IPS DF 6.9 (cell line): ENCODE results near the gene DOLPP1.
A peak's percentile ranks its signal among the peaks of the same experiment; 100 is the strongest.

ENCODE experiments used
- DNase-seq: peaks from one replicate; pipeline ENCODE4 v3.0.0-alpha.2; 2013; ENCODE audit warnings: low read depth, low spot score
- H3K27ac ChIP-seq: one replicate; pipeline ENCODE4 v1.5.1; 2013; ENCODE audit warnings: low read length, control low read depth
- H3K27me3 ChIP-seq: 2 replicates; pipeline ENCODE4 v1.6.1; 2013; ENCODE audit warnings: mild to moderate bottlenecking, low read length; ENCODE audit not compliant: control insufficient read depth, insufficient read depth
- H3K36me3 ChIP-seq: 2 replicates; pipeline ENCODE4 v1.6.1; 2013; ENCODE audit warnings: low read length; ENCODE audit not compliant: control insufficient read depth, insufficient read depth
- H3K4me1 ChIP-seq: 2 replicates; pipeline ENCODE4 v1.6.1; 2013; ENCODE audit warnings: low read length; ENCODE audit not compliant: control insufficient read depth, insufficient read depth
- H3K4me3 ChIP-seq: 2 replicates; pipeline ENCODE4 v1.5.1; 2013; ENCODE audit warnings: mild to moderate bottlenecking, low read length
- H3K9me3 ChIP-seq: 2 replicates; pipeline ENCODE4 v1.6.1; 2013; ENCODE audit warnings: low read length, inconsistent platforms; ENCODE audit not compliant: control insufficient read depth, insufficient read depth
- WGBS: extraction: QIAGEN DNeasy Blood & Tissue Kit; methylation state at CpG from one replicate; pipeline ENCODE4 v1.1.7; 2013; ENCODE audit warnings: mixed read lengths, missing lambda C conversion rate; ENCODE audit not compliant: insufficient read length, insufficient coverage; 5-methylcytosine and 5-hydroxymethylcytosine counted together

The DOLPP1 gene

DNA sequence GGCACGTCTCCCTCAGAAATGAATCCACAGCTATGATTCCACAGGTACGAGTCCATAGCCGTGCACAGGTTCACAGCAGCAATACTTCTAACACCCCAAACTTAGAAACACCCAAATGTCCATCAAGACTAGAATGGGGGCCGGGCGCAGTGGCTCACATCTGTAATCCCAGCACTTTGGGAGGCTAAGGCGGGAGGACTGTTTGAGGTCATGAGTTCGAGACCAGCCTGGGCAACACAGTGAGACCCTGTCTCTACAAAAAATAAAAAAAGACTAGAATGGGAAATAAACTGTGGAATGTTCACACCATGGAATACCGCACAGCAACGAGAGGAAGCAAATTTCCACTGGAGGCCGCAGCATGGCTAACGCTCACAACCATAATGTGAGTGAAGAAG lies 4.3 kb upstream of the DOLPP1 start:
- WGBS, result no CpG with 5 or more reads among the region's 11 CpGs
- Histone ChIP-seq H3K9me3 (no peaks in the 10 kb centered on the region), H3K4me3 (no peak overlapping the region), H3K4me1 (peaks cover 6% of the 10 kb centered on the region), H3K27me3 (no peaks in the 10 kb centered on the region), H3K27ac (no peak overlapping the region), H3K36me3 (no peaks in the 10 kb centered on the region)
- no peak for DNase-seq

GRCh38 chr9:129077236-129077635 lies 3.7 kb upstream of the DOLPP1 start:
- Histone ChIP-seq H3K4me1 (peaks cover 1% of the 10 kb centered on the region), H3K27me3 (no peaks in the 10 kb centered on the region), H3K27ac (no peak overlapping the region), H3K4me3 (no peak overlapping the region), H3K36me3 (no peaks in the 10 kb centered on the region), H3K9me3 (no peaks in the 10 kb centered on the region)
- WGBS, result no CpG with 5 or more reads among the region's 10 CpGs
- DNase-seq, result no peak

- Histone ChIP-seq H3K36me3 (no peaks in the 10 kb centered on the region), H3K9me3 (no peaks in the 10 kb centered on the region), H3K27ac (no peak overlapping the region), H3K27me3 (no peaks in the 10 kb centered on the region), H3K4me1 (no peaks in the 10 kb centered on the region), H3K4me3 (no peak overlapping the region)
- no peak for DNase-seq
- no CpG with 5 or more reads among the region's 18 CpGs for WGBS
Observed at GRCh38 chr9:129078691-129079503, 2.0 kb upstream of the DOLPP1 start.

DNA sequence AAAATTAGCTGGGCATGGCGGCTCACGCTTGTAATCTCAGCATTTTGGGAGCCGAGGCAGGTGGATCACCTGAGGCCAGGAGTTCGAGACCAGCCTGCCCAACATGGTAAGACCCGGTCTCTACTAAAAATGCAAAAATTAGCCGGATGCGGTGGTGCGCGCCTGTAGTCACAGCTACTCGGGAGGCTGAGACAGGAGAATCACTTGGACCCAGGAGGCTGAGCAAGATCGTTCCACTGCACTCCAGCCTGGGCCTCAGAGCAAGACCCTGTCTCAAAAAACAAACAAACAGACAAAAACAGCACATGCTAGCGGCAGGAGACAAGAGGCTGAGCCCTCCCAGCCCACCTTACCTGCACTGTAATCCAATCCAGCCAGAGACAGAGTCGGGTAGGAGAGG lies 1.1 kb upstream of the DOLPP1 start:
- Histone ChIP-seq H3K4me1 (no peaks in the 10 kb centered on the region), H3K27ac (no peak overlapping the region), H3K36me3 (no peaks in the 10 kb centered on the region), H3K27me3 (no peaks in the 10 kb centered on the region), H3K4me3 (peak overlapping the region; percentile 85; the same call in 1 of the 2 replicates), H3K9me3 (no peaks in the 10 kb centered on the region)
- DNase-seq, result no peak
- no CpG with 5 or more reads among the region's 13 CpGs for WGBS

GRCh38 chr9:129080298-129080600 lies 662 bp upstream of the DOLPP1 start:
- Histone ChIP-seq H3K4me3 (peak overlapping the region; percentile 85; the same call in 1 of the 2 replicates), H3K27ac (no peak overlapping the region), H3K36me3 (0 out of 2 replicates have a peak, but pooled peaks cover 3% of the 10 kb centered on the region), H3K9me3 (no peaks in the 10 kb centered on the region), H3K4me1 (no peaks in the 10 kb centered on the region), H3K27me3 (no peaks in the 10 kb centered on the region)
- WGBS, result no CpG with 5 or more reads among the region's 12 CpGs
- DNase-seq, result no peak

DNA sequence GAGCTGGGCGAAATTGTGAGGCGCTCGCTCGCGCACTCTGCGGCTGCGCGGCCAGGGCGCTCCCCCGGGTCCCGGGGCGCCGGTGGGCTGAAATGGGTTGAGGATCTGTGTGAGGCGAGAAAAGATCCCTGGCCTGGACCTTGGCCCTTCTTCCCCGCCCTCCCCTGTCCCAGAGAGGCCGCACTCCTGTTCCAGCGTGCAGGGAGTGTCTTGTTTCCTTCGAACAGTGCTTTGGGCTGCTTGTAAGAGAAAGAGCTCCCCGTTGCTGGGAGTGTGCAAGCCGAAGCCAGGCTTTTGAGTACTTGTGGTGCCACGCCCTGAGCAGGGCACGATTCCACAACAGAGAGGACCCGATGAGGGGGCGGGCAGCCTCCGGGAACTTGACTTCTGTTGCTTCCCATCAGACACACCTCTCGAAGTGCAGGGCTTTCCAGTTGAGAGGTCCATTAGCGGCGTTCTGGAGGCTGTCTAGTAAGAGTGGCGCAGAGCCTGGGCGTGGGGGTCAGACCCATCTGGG lies 535 bp downstream of the DOLPP1 start:
- WGBS, result no CpG with 5 or more reads among the region's 30 CpGs
- Histone ChIP-seq H3K27ac (no peak overlapping the region), H3K27me3 (no peaks in the 10 kb centered on the region), H3K9me3 (no peaks in the 10 kb centered on the region), H3K4me1 (no peaks in the 10 kb centered on the region), H3K36me3 (peaks cover 13% of the 10 kb centered on the region), H3K4me3 (peak overlapping the region; percentile 94; the same call in 1 of the 2 replicates)
- DNase-seq, result no peak

DNA sequence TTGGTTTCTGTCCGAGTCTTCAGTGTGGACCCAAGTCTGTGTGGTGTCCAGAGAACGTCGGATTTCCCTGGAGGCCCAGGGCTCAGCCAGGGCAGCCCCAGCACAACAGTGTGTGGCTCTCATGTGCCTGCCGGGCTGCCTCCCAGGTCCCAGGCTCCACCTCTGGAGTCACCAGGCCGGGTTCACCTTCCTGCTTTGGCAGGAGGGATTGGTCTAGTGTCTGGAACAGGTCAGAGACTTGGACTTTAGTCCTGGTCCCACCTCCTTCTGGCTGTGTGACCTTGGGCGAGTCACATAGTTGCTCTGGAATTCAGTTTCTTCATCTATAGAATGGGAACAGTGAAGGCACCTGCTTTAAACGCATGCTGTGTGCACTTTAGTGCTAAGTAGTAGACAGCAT lies 3.2 kb downstream of the DOLPP1 start:
- Histone ChIP-seq H3K27me3 (no peaks in the 10 kb centered on the region), H3K36me3 (peaks cover 19% of the 10 kb centered on the region), H3K27ac (no peak overlapping the region), H3K4me3 (no peak overlapping the region), H3K4me1 (no peaks in the 10 kb centered on the region), H3K9me3 (no peaks in the 10 kb centered on the region)
- no CpG with 5 or more reads among the region's 7 CpGs for WGBS
- DNase-seq, result no peak

GRCh38 chr9:129089246-129089645 lies 8.3 kb downstream of the DOLPP1 start:
- H3K27me3 ChIP-seq, result no peaks in the 10 kb centered on the region
- no peak overlapping the region for H3K4me3 ChIP-seq
- H3K36me3 ChIP-seq, result peaks cover 19% of the 10 kb centered on the region
- no peak for DNase-seq
- WGBS, result no CpG with 5 or more reads among the region's 15 CpGs
- no peaks in the 10 kb centered on the region for H3K9me3 ChIP-seq
- H3K4me1 ChIP-seq, result no peaks in the 10 kb centered on the region
- H3K27ac ChIP-seq, result no peak overlapping the region

DNA sequence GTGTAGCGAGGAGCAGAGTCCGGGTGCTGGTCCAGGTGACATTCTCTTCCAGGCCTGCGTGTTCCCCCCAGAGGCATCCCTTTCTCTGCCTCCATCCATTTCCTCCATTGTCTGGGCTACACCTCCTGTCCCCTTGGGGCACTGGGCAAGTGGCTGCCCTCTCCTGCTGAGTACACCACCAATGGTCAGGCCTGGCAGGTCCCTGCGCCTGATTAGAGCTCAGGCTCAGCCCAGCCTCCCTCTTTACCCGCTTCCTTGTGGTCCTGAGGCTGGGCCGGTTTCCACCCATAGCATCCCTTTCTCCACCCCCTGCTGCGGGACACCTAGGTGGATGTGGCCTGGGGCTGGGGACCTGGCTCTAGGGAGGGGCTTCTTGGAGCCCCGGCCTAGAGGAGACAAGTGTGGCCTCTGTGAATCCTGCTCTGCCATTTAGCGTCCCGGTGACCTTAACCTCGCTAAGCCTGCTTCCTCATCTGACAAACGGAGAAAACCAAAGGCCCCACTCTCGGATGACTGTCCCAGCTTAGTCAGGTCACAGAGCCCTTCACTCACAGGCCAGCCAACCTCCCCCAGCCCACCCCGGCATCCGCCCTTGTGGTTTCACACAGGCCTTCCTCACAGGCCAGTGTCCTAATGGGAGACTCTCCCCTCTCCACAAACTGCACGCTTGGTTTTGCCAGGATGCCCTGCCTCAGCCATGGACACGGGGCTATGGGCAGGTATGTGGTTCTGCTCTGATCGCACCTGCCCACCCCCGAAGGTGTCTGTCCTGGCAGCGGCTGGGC lies 12.9 kb downstream of the DOLPP1 start:
- no peaks in the 10 kb centered on the region for H3K9me3 ChIP-seq
- no peaks in the 10 kb centered on the region for H3K4me1 ChIP-seq
- no CpG with 5 or more reads among the region's 20 CpGs for WGBS
- no peaks in the 10 kb centered on the region; the same call in 1 of the 2 replicates for H3K36me3 ChIP-seq
- H3K4me3 ChIP-seq, result no peak overlapping the region
- H3K27me3 ChIP-seq, result no peaks in the 10 kb centered on the region
- DNase-seq, result no peak
- H3K27ac ChIP-seq, result no peak overlapping the region

DNA sequence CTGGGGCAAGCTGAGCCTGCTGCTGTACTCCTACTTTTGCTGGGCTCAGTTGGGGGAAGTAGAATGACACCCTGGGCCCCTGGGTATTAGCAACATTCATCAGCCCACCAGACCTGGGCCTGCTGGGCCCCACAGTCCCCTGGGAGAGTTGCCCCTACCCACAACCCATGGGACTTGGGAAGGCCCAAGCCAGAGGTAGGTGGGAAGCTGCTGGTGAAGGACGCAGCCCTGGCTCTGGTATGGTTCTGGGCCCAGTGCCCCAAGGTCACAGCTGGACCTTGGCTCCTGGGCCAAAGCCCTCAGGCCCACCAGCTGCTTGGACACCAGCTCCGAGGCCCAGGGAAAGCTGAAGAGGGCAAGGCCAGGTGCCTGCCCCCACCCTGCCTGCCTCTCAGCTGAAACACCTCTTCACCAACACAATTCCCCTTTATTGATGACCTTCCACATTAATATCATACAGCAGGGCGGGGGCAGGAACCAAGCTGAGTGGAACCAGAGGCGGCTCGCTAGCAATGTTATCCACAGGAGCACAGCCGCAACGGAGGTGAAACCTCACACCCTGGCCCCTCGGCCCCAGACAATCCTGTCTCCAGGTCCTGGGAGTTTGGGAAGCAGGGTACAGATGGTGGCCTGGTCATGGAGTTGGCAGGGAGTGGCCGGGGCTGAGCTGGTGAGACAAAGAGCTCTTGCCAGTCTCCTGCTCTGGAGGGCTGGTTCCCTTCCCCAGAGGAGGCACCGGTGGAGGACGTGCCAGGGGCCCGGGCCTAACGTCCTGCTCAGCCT lies 13.7 kb downstream of the DOLPP1 start:
- H3K9me3 ChIP-seq, result no peaks in the 10 kb centered on the region
- no peak for DNase-seq
- H3K27me3 ChIP-seq, result no peaks in the 10 kb centered on the region
- no CpG with 5 or more reads among the region's 13 CpGs for WGBS
- H3K4me1 ChIP-seq, result no peaks in the 10 kb centered on the region
- no peak overlapping the region for H3K27ac ChIP-seq
- H3K36me3 ChIP-seq, result no peaks in the 10 kb centered on the region; the same call in 1 of the 2 replicates
- H3K4me3 ChIP-seq, result no peak overlapping the region
